B cell (primary cell): ENCODE data around the gene POLK. TPM values are rescaled to one million over a fixed set of nuclear protein-coding genes. Genes with fewer than 3 reads are reported as not detected.
A peak's percentile ranks its signal among the peaks of the same experiment; 100 is the strongest.
"Not testable (repeated sequence)": the region's sequence is repeated elsewhere in the genome, so short reads cannot be mapped to it uniquely, and the experiment has no call there.

Source experiments
- ATAC-seq: fragments of 200-7000 bp; cut with Tn5 transposase; one replicate; pipeline ENCODE4 v1.10.0; 2021; ENCODE audit warnings: low read depth, mild to moderate bottlenecking, moderate number of reproducible peaks, moderate library complexity
- CTCF ChIA-PET: fragments of 350-600 bp; sonication (Branson Sonifier 250); formaldehyde crosslinking; loops from one replicate; lab custom pipeline; 2021; ENCODE audit warnings: antibody characterized with exemption, inconsistent platforms; lab: Charles Lee
- POLR2A ChIA-PET: fragments of 350-600 bp; sonication (Branson Sonifier 250); formaldehyde crosslinking; loops from one replicate; lab custom pipeline; 2021; ENCODE audit warnings: antibody characterized with exemption; lab: Charles Lee
- DNase-seq: peaks from one replicate; pipeline ENCODE4 v3.0.0; 2013
- H2AFZ ChIP-seq: 2 replicates; pipeline ENCODE4 v1.6.1; 2012; ENCODE audit warnings: mild to moderate bottlenecking, low read depth, low read length; ENCODE audit not compliant: insufficient read depth, poor library complexity, severe bottlenecking
- H3K27ac ChIP-seq, 2 donors: 1 replicate in 1 of 2; 2 replicates in 1 of 2; pipeline ENCODE4 v1.5.1; 2012 to 2013; ENCODE audit warnings: low read length in 2 of 2, mild to moderate bottlenecking in 2 of 2, moderate library complexity in 1 of 2
- H3K27me3 ChIP-seq, 4 experiments: fragments of 200-600 bp in 1 of 4; sonication (generic) in 1 of 4; replicated peaks in 1 of 4; 1 replicate in 2 of 4; 2 replicates in 2 of 4; pipeline versions ENCODE4 v1.6.1 to v1.7.0; 2013 to 2016; ENCODE audit warnings: low read length in 3 of 4, mild to moderate bottlenecking in 2 of 4, mixed read lengths in 1 of 4, moderate library complexity in 1 of 4; ENCODE audit not compliant: insufficient read depth in 4 of 4, control insufficient read depth in 3 of 4; ENCODE audit errors: control extremely low read depth in 1 of 4
- H3K36me3 ChIP-seq, 2 experiments: replicated peaks in 1 of 2; 1 replicate in 1 of 2; 2 replicates in 1 of 2; pipeline versions ENCODE4 v1.6.1 to v1.7.1; 2013; ENCODE audit warnings: low read length in 1 of 2; ENCODE audit not compliant: insufficient read depth in 2 of 2, control insufficient read depth in 1 of 2; ENCODE audit errors: control extremely low read depth in 1 of 2, extremely low read depth in 1 of 2
- H3K4me1 ChIP-seq, 2 donors: fragments of 200-600 bp in 1 of 2; sonication (generic) in 1 of 2; 1 replicate in 1 of 2; 2 replicates in 1 of 2; pipeline versions ENCODE4 v1.5.1 to v1.6.1; 2013 to 2017; ENCODE audit warnings: low read length in 2 of 2; ENCODE audit not compliant: control insufficient read depth in 2 of 2, insufficient read depth in 2 of 2
- H3K4me2 ChIP-seq: replicated peaks from 2 replicates; pipeline ENCODE3; 2012; ENCODE audit warnings: mild to moderate bottlenecking, low read depth, low read length; ENCODE audit not compliant: poor library complexity, severe bottlenecking
- H3K4me3 ChIP-seq, 5 experiments: fragments of 200-600 bp in 1 of 5; sonication (generic) in 1 of 5; 1 replicate in 3 of 5; 2 replicates in 2 of 5; pipeline versions ENCODE4 v1.5.1 to v1.7.0; 2011 to 2016; ENCODE audit warnings: low read length in 4 of 5, mild to moderate bottlenecking in 4 of 5, low read depth in 2 of 5, control low read depth in 1 of 5, moderate library complexity in 1 of 5; ENCODE audit not compliant: insufficient read depth in 1 of 5; ENCODE audit errors: control extremely low read depth in 1 of 5, extremely low read depth in 1 of 5
- H3K79me2 ChIP-seq: fragments of 200-600 bp; sonication (generic); one replicate; pipeline ENCODE4 v1.6.0; 2016; ENCODE audit warnings: low read length; ENCODE audit not compliant: control insufficient read depth, insufficient read depth
- H3K9ac ChIP-seq: fragments of 200-600 bp; sonication (generic); 2 replicates; pipeline ENCODE4 v1.6.1; 2017; ENCODE audit warnings: mild to moderate bottlenecking, low read length, moderate library complexity
- H3K9me3 ChIP-seq, 3 donors: one replicate each; pipeline versions ENCODE4 v1.6.1 to v1.7.1; 2013; ENCODE audit warnings: low read length in 2 of 3; ENCODE audit not compliant: control insufficient read depth in 2 of 3, insufficient read depth in 1 of 3; ENCODE audit errors: control extremely low read depth in 1 of 3
- H4K20me1 ChIP-seq: 2 replicates; pipeline ENCODE4 v1.6.0; 2012; ENCODE audit warnings: mild to moderate bottlenecking, low read length; ENCODE audit not compliant: insufficient read depth, control insufficient read depth, poor library complexity, severe bottlenecking
- H3K27ac Mint-ChIP-seq: one replicate; pipeline ENCODE4 v1.8.0; 2021; ENCODE audit warnings: mixed read lengths
- H3K27me3 Mint-ChIP-seq: one replicate; pipeline ENCODE4 v1.8.0; 2021; ENCODE audit warnings: mixed read lengths
- H3K4me1 Mint-ChIP-seq: one replicate; pipeline ENCODE4 v1.8.0; 2021; ENCODE audit warnings: mixed read lengths
- H3K4me3 Mint-ChIP-seq: one replicate; pipeline ENCODE4 v1.8.0; 2021; ENCODE audit warnings: mixed read lengths
- H3K9me3 Mint-ChIP-seq: one replicate; pipeline ENCODE4 v1.8.0; 2022; ENCODE audit warnings: mixed read lengths; ENCODE audit not compliant: insufficient read depth
- EZH2 ChIP-seq: IDR thresholded peaks from 2 replicates; pipeline ENCODE4 v1.6.1; 2012; ENCODE audit warnings: borderline replicate concordance, low read depth, mild to moderate bottlenecking, moderate library complexity, low read length; ENCODE audit not compliant: insufficient read depth, poor library complexity, severe bottlenecking
- WGBS: methylation state at CpG from one replicate; pipeline ENCODE4 v1.1.5; 2013; ENCODE audit warnings: missing lambda C conversion rate; ENCODE audit not compliant: insufficient coverage; 5-methylcytosine and 5-hydroxymethylcytosine counted together
- intact Hi-C: fragments of 100-400 bp; cut with micrococcal nuclease; formaldehyde crosslinking; loops from one replicate; pipeline ENCODE4 v1.10.0; 2022
- polyA plus RNA-seq: library from polyadenylated mRNA; depleted of rRNA; stranded (reverse); fragments of >200 nt; gene quantifications from 2 replicates; pipeline ENCODE4 v1.2.3, GENCODE V29; 2012
- total RNA-seq, 2 donors: library from RNA; stranded (reverse); fragments of 120-200 nt in 1 of 2; gene quantifications; 1 replicate in 1 of 2; 2 replicates in 1 of 2; pipeline versions ENCODE4 v1.2.3 to v1.2.4, GENCODE V29; 2013 to 2022
- TF ChIP-seq, protein P1 (sequence below): fragments of 200-600 bp; IDR thresholded peaks from one replicate; pipeline ENCODE4 v1.8.0; 2022; ENCODE audit warnings: antibody characterized with exemption, mild to moderate bottlenecking

Gene POLK
- total and polyA plus RNA-seq, 2 donors (not counting 1 experiment from before 2014, with no cell fraction given), result 13.8 to 41.6 TPM

DNA sequence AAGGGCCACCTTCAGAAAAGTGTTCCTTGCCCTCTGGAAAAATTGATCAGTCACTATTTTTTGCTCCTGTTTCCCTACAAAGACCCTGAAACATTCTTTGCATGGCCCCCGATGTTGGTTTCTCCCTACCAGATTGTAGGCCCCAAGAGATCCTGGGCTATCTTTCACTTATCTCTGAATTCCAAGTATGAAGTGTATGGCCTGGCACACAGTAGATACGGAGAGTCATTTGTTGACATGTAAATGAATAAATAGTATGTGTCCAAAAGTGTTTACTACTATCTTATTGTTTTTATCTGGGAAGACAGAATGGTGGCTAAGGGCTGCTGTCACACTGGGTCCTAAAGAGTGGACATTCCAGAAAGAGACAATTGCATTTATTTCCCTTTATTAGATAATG, 92.1 kb downstream of the POLK start:
- Mint-ChIP-seq H3K4me1 (peaks cover 10% of the 10 kb centered on the region), H3K9me3 (no peaks in the 10 kb centered on the region), H3K27ac (no peak overlapping the region), H3K27me3 (no peaks in the 10 kb centered on the region), H3K4me3 (no peak overlapping the region)
- ChIA-PET CTCF (interaction anchor here (0.6 kb wide), 1 partner anchor 228 kb away, joined by 5 read pairs; no protein-coding TSS in a partner anchor), POLR2A (no interaction called here)
- Histone ChIP-seq H3K27me3 (no peaks in the 10 kb centered on the region), H2AFZ (no peak overlapping the region), H4K20me1 (no peaks in the 10 kb centered on the region), H3K9me3 (no peaks in the 10 kb centered on the region), H3K36me3 (peaks cover 4 to 10% of the 10 kb centered on the region in 2 experiments), H3K4me1 (peaks cover 0 to 4% of the 10 kb centered on the region in 2 donors), H3K4me3 (no peak overlapping the region), H3K79me2 (no peaks in the 10 kb centered on the region), H3K27ac (no peak overlapping the region), H3K9ac (no peak overlapping the region), H3K4me2 (no peak overlapping the region)
- DNase-seq, result no peak
- intact Hi-C loops, result no loop called here
- no peak for ATAC-seq
- 100% methylated on average over 1 of the region's 2 CpGs for WGBS
- TF ChIP-seq, protein P1, sequence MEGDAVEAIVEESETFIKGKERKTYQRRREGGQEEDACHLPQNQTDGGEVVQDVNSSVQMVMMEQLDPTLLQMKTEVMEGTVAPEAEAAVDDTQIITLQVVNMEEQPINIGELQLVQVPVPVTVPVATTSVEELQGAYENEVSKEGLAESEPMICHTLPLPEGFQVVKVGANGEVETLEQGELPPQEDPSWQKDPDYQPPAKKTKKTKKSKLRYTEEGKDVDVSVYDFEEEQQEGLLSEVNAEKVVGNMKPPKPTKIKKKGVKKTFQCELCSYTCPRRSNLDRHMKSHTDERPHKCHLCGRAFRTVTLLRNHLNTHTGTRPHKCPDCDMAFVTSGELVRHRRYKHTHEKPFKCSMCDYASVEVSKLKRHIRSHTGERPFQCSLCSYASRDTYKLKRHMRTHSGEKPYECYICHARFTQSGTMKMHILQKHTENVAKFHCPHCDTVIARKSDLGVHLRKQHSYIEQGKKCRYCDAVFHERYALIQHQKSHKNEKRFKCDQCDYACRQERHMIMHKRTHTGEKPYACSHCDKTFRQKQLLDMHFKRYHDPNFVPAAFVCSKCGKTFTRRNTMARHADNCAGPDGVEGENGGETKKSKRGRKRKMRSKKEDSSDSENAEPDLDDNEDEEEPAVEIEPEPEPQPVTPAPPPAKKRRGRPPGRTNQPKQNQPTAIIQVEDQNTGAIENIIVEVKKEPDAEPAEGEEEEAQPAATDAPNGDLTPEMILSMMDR, result no peak
- no peak for TF ChIP-seq EZH2

DNA sequence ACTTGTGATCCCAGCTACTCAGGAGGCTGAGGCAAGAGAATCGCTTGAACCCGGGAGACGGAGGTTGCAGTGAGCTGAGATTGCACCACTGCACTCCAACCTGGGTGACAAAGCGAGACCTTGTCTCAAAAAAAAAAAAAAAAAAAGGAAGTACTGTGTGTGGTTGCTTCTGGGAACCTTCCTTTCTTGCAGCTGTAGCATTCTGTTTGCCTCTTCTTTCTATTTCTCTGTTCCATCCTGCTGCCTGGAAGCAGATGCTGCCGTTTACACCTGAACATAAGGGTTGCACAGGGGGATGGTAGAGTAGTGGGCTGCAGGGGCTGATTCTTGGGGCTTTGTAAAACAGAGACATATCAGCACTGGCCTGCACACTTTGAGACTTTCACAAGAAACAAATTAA, 95.7 kb downstream of the POLK start:
- POLR2A ChIA-PET, result interaction anchor here (0.6 to 0.7 kb wide), 2 partner anchors 27 to 765 kb away, joined by 3 to 4 read pairs; no protein-coding TSS in a partner anchor
- DNase-seq, result peak; percentile 7
- H3K9me3 Mint-ChIP-seq, H3K27ac Mint-ChIP-seq, H4K20me1 ChIP-seq, H3K9me3 ChIP-seq, H3K27ac ChIP-seq, ATAC-seq, H2AFZ ChIP-seq, H3K79me2 ChIP-seq, intact Hi-C loops, H3K4me3 Mint-ChIP-seq, H3K36me3 ChIP-seq, H3K4me2 ChIP-seq, H3K4me3 ChIP-seq, H3K9ac ChIP-seq, H3K27me3 Mint-ChIP-seq: not testable (repeated sequence)
- WGBS, result 52% methylated on average over 3 of the region's 5 CpGs
- H3K4me1 ChIP-seq, result peaks cover 10 to 16% of the 10 kb centered on the region in 2 donors
- CTCF ChIA-PET, result interaction anchor here (0.7 kb wide), 1 partner anchor 68 kb away, joined by 3 read pairs; no protein-coding TSS in a partner anchor
- H3K27me3 ChIP-seq, result peaks cover 0 to 12% (median 8%) of the 10 kb centered on the region in 4 experiments
- H3K4me1 Mint-ChIP-seq, result peaks cover 17% of the 10 kb centered on the region
